ENCODE results near the gene SLC2A6.

SLC2A6 gene

GRCh38 chr9:133476036-133476931 lies 2.6 kb downstream of the SLC2A6 start:
- FAIRE-seq, result no peak

GRCh38 chr9:133475292-133476012 lies 3.4 kb downstream of the SLC2A6 start:
- no peak for FAIRE-seq

- FAIRE-seq, result no peak
These were observed 4.0 kb downstream of the SLC2A6 start for GRCh38 chr9:133474853-133475252.

- FAIRE-seq, result no peak
These were observed 4.7 kb downstream of the SLC2A6 start for GRCh38 chr9:133474215-133474614.

GRCh38 chr9:133473743-133474142 lies 5.2 kb downstream of the SLC2A6 start:
- FAIRE-seq, result no peak

- no peak for FAIRE-seq
These were observed 6.0 kb downstream of the SLC2A6 start for GRCh38 chr9:133472753-133473378.

- no peak for FAIRE-seq
These were observed 6.6 kb downstream of the SLC2A6 start for GRCh38 chr9:133472277-133472645.

GRCh38 chr9:133471551-133472276 lies 7.2 kb downstream of the SLC2A6 start:
- no peak for FAIRE-seq

- FAIRE-seq, result no peak
These were observed 7.9 kb downstream of the SLC2A6 start for GRCh38 chr9:133470988-133471387.

GRCh38 chr9:133470427-133470924 lies 8.4 kb downstream of the SLC2A6 start:
- FAIRE-seq, result no peak

- no peak for FAIRE-seq
These were observed 10.0 kb downstream of the SLC2A6 start for GRCh38 chr9:133468777-133469421.

GRCh38 chr9:133468374-133468773 lies 10.5 kb downstream of the SLC2A6 start:
- no peak for FAIRE-seq

GRCh38 chr9:133467101-133467500 lies 11.8 kb downstream of the SLC2A6 start:
- FAIRE-seq, result no peak

- no peak for FAIRE-seq
These were observed 12.9 kb downstream of the SLC2A6 start for GRCh38 chr9:133465984-133466383.

- FAIRE-seq, result no peak
These were observed 14.3 kb downstream of the SLC2A6 start for GRCh38 chr9:133464638-133465037.

GRCh38 chr9:133463864-133464615 lies 14.9 kb downstream of the SLC2A6 start:
- FAIRE-seq, result no peak

- FAIRE-seq, result no peak
These were observed 15.6 kb downstream of the SLC2A6 start for GRCh38 chr9:133463234-133463863.

GRCh38 chr9:133461975-133462374 lies 16.9 kb downstream of the SLC2A6 start:
- FAIRE-seq, result no peak

GRCh38 chr9:133460405-133461175 lies 18.3 kb downstream of the SLC2A6 start:
- FAIRE-seq, result no peak
